ENCODE results near the gene MEG3.

MEG3 gene

DNA sequence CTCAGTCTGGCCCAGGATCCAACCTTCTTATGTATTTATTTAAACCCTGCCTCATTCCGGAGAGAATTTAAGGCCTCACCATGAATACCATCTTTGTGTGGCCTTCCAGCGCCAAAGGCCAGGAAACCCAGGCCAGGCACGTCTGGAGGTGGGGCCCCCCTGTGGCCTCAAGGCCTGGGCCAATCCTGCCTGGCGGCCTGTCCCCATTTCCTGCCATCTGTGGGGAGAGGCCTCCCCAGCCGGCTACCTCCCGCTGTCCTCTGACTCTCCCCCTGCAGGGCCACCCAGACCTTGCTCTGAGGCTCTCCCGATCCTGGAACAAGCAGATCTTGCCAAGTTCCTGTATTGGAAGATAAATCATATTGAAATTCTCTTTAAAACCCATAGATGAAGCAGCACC, 37.4 kb upstream of the MEG3 start:
- no peaks in the 10 kb centered on the region for H3K9me2 ChIP-seq (replicated peaks; ENCODE audit: low read depth, low read length)
- H3K79me2 ChIP-seq (ENCODE audit: insufficient read depth, low read length) = no peaks in the 10 kb centered on the region
- H3K27me3 ChIP-seq (ENCODE audit: insufficient read depth, low read length, poor library complexity, severe bottlenecking) = no peaks in the 10 kb centered on the region
- H3K36me3 ChIP-seq (ENCODE audit: insufficient read depth, low read length) = no peaks in the 10 kb centered on the region
- H3K9ac ChIP-seq (ENCODE audit: low read depth, low read length, poor library complexity, severe bottlenecking) = no peak overlapping the region
- no peak overlapping the region for H3K4me2 ChIP-seq (ENCODE audit: low read depth, low read length, poor library complexity, severe bottlenecking)
- no peaks in the 10 kb centered on the region for H3K9me3 ChIP-seq (ENCODE audit: insufficient read depth, low read depth, low read length)
- no peak for TF ChIP-seq EZH2phosphoT487 (IDR thresholded peaks at IDR 0.05; ENCODE audit: borderline replicate concordance)
- TF ChIP-seq, protein P1, sequence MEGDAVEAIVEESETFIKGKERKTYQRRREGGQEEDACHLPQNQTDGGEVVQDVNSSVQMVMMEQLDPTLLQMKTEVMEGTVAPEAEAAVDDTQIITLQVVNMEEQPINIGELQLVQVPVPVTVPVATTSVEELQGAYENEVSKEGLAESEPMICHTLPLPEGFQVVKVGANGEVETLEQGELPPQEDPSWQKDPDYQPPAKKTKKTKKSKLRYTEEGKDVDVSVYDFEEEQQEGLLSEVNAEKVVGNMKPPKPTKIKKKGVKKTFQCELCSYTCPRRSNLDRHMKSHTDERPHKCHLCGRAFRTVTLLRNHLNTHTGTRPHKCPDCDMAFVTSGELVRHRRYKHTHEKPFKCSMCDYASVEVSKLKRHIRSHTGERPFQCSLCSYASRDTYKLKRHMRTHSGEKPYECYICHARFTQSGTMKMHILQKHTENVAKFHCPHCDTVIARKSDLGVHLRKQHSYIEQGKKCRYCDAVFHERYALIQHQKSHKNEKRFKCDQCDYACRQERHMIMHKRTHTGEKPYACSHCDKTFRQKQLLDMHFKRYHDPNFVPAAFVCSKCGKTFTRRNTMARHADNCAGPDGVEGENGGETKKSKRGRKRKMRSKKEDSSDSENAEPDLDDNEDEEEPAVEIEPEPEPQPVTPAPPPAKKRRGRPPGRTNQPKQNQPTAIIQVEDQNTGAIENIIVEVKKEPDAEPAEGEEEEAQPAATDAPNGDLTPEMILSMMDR (conservative IDR thresholded peaks at IDR 0.05; ENCODE audit: low read length) = no peak
- H3F3A ChIP-seq (ENCODE audit: low read depth) = no peaks in the 10 kb centered on the region
- no peak overlapping the region for H3K4me3 ChIP-seq (ENCODE audit: low read length, poor library complexity, severe bottlenecking)
- peaks cover 8% of the 10 kb centered on the region for H3K4me1 ChIP-seq (ENCODE audit: insufficient read depth, low read length, poor library complexity, severe bottlenecking)
- H4K20me1 ChIP-seq (ENCODE audit: insufficient read depth, low read length, poor library complexity, severe bottlenecking) = no peaks in the 10 kb centered on the region
- H2AFZ ChIP-seq (ENCODE audit: low read length) = no peak overlapping the region

DNA sequence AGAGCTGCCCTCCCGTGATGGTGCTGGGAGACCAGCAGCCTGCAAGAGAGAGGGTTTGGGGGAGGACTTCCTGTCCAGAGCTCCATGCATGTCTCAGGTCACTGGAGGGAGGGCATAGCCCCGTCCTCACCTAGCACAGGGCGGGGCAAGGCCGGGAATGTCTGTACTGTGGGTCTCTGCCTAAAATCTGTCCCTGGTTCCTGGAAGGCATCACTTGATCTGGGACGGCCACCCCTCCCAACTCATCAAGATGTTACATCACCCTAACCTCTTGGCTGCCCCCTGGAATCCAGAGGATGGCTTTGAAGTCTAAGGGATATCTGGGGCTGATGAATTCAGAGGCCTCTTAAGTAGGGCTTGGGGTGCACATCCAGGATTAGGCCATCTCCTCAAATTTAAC, 37.0 kb upstream of the MEG3 start:
- Histone ChIP-seq H3K4me2 (ENCODE audit: low read depth, low read length, poor library complexity, severe bottlenecking) (no peak overlapping the region), H3K4me3 (ENCODE audit: low read length, poor library complexity, severe bottlenecking) (no peak overlapping the region), H3K4me1 (ENCODE audit: insufficient read depth, low read length, poor library complexity, severe bottlenecking) (peaks cover 8% of the 10 kb centered on the region), H3F3A (ENCODE audit: low read depth) (no peaks in the 10 kb centered on the region), H2AFZ (ENCODE audit: low read length) (no peak overlapping the region), H4K20me1 (ENCODE audit: insufficient read depth, low read length, poor library complexity, severe bottlenecking) (no peaks in the 10 kb centered on the region), H3K36me3 (ENCODE audit: insufficient read depth, low read length) (no peaks in the 10 kb centered on the region), H3K27me3 (ENCODE audit: insufficient read depth, low read length, poor library complexity, severe bottlenecking) (no peaks in the 10 kb centered on the region), H3K9ac (ENCODE audit: low read depth, low read length, poor library complexity, severe bottlenecking) (no peak overlapping the region), H3K9me2 (replicated peaks; ENCODE audit: low read depth, low read length) (no peaks in the 10 kb centered on the region), H3K79me2 (ENCODE audit: insufficient read depth, low read length) (no peaks in the 10 kb centered on the region), H3K9me3 (ENCODE audit: insufficient read depth, low read depth, low read length) (no peaks in the 10 kb centered on the region)
- TF ChIP-seq, protein P1 (conservative IDR thresholded peaks at IDR 0.05; ENCODE audit: low read length) = no peak
- no peak for TF ChIP-seq EZH2phosphoT487 (IDR thresholded peaks at IDR 0.05; ENCODE audit: borderline replicate concordance)

DNA sequence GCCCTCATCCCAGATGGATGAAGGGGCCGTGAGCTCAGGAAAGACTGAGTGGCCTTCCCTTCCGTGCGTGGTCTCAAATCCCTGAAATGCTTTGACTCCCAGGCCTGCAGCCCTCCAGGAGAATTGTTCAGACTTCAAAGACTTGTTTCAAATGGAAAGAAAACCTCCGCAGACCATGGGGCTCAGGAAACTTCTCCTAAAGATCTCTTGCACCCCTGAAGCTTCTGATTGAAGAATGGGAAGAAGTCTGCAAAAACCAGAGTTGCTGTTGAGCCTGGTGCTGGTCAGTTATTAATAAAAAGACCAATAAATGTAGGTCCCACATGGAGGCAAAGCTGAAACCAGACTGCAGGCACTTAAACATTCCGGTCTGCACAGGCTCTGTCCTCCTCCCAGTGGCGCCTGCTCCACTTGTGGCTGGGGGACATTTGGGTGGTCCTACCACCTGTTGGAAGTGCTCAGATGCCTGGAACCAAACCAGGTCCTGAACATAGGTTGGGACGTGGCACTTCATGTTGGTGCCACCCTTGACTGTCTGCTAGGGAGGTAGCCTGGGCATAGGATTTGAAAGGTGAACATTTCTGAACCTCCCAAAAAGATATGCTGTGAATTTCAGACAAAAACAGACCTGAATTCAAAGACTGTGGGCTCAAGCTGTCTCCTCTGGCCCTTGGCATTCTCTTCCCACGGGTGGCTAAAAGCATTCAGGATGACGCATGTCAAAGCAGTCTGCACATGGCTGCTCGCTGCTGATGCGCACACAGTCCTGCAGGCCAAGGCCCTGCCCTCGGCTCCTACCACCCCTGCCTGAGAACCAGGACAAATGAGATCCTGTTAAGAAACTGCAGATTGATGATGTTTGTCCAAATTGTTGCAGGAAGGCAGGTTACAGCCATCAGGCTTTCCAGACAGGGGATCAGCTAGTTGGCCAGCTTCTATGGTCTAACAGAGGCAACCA, 36.2 kb upstream of the MEG3 start:
- no peak overlapping the region for H3K4me2 ChIP-seq (ENCODE audit: low read depth, low read length, poor library complexity, severe bottlenecking)
- no peaks in the 10 kb centered on the region for H4K20me1 ChIP-seq (ENCODE audit: insufficient read depth, low read length, poor library complexity, severe bottlenecking)
- peaks cover 8% of the 10 kb centered on the region for H3K4me1 ChIP-seq (ENCODE audit: insufficient read depth, low read length, poor library complexity, severe bottlenecking)
- H3K9me2 ChIP-seq (replicated peaks; ENCODE audit: low read depth, low read length) = no peaks in the 10 kb centered on the region
- H3K9ac ChIP-seq (ENCODE audit: low read depth, low read length, poor library complexity, severe bottlenecking) = no peak overlapping the region
- no peaks in the 10 kb centered on the region for H3F3A ChIP-seq (ENCODE audit: low read depth)
- no peaks in the 10 kb centered on the region for H3K36me3 ChIP-seq (ENCODE audit: insufficient read depth, low read length)
- H2AFZ ChIP-seq (ENCODE audit: low read length) = no peak overlapping the region
- H3K9me3 ChIP-seq (ENCODE audit: insufficient read depth, low read depth, low read length) = no peaks in the 10 kb centered on the region
- no peaks in the 10 kb centered on the region for H3K79me2 ChIP-seq (ENCODE audit: insufficient read depth, low read length)
- H3K27me3 ChIP-seq (ENCODE audit: insufficient read depth, low read length, poor library complexity, severe bottlenecking) = no peaks in the 10 kb centered on the region
- TF ChIP-seq, protein P1 (conservative IDR thresholded peaks at IDR 0.05; ENCODE audit: low read length) = no peak
- TF ChIP-seq EZH2phosphoT487 (IDR thresholded peaks at IDR 0.05; ENCODE audit: borderline replicate concordance) = no peak
- H3K4me3 ChIP-seq (ENCODE audit: low read length, poor library complexity, severe bottlenecking) = no peak overlapping the region

All from Loucy (cell line).